ENCODE data around the gene SLC25A26.

The SLC25A26 gene

GRCh38 chr3:66320390-66320789 is 99.6 kb downstream of the SLC25A26 start:
- no peak for DNase-seq (ENCODE audit: low read depth in 2 of 2)

GRCh38 chr3:66322436-66322835 is 101.6 kb downstream of the SLC25A26 start:
- DNase-seq (ENCODE audit: low read depth in 2 of 2): peak in 1 of 2 experiments; percentile 34

DNA sequence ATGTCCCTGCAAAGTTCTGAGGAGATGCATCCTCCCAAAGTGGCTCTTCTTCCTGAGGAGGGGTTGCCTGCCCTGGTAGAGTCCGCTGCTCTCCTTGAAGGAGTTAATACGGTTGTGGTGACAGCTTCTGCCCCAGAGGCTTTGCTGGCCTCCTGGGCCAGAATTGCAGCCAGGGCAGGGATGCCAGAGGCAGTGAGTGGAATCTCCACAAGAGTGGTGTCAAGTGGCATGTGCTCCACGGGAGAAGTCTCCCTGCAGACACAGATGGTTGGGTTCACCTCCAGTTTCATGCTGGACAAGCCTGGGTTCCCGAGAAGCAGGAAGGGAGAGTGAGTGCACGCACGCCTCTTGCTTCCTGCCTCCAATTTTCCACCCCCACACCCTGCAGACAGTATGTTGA is 105.5 kb downstream of the SLC25A26 start:
- no peak for DNase-seq (ENCODE audit: low read depth in 2 of 2)

GRCh38 chr3:66335671-66336070 is 114.9 kb downstream of the SLC25A26 start:
- DNase-seq (ENCODE audit: low read depth in 2 of 2): no peak

DNA sequence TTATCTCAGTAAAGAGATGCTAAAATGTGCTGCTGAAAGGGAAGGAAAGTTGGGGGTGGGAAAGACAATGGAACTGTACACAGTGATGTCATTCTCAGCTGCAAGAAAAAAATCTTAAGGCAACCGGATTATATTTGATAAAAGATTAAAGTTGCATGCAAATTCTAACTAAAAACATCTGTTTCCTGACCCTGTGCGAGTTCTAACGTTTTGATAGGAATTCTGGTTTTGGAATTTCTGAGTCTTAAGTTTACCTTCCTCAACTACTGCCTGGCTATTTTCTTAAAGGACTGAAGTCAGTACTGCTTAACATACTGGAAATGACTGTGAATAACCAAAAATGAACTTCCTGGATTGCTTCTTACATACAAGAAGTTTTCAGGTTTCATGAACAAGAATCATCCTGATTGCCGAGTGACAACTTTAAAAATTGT is 115.5 kb downstream of the SLC25A26 start:
- DNase-seq (ENCODE audit: low read depth in 2 of 2): peak; percentile 56 to 63

GRCh38 chr3:66338927-66339326 is 118.1 kb downstream of the SLC25A26 start:
- DNase-seq (ENCODE audit: low read depth in 2 of 2): no peak

DNA sequence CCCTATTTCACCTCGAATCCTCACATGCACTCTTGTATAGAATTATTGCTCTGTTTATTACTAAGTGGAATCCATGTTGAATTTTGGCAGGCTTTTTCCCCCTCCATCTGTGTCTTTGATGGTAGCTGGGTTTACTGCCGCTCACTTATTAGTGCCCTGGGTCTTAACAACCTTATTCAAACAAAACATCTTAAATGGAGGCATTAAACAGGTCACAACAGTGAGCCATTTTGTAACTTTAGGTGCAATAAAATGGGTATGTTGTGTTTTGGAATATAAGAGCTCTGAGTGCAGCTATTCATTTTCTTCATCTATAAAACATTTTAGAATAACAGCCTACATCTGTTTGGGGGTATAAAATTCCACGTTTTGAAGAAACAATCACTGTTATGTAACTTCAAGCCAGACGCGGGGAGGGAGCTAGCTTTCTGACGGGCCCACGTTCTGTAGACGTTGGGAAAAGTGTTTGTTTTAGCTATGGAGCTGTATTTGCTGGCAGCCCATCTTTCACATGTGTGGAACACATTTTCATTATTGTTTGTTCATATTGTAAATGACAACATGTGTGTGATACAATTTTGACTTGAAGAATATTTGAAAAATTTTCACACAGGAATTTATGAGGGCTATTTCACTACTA is 122.0 kb downstream of the SLC25A26 start:
- DNase-seq (ENCODE audit: low read depth in 2 of 2): peak; percentile 59 to 66

DNA sequence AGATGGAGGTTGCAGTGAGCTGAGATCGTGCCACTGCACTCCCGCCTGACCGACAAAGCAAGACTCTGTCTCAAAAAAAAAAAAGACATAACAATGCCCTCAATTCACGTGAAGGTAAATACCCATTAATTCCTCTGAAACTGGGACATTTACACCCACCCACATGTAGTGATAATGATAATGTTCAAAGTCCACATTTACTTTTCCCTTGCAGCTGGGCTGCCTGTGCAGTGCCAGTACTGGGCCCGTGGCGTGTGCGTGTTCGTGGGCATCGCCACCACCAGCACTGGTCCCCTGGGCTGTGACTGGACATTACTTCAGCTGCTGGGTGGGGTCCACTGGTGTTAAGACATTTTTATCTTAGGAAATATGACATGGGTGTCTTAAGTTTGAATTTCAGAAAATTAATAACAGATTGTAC is 123.6 kb downstream of the SLC25A26 start:
- no peak for DNase-seq (ENCODE audit: low read depth in 2 of 2)

GRCh38 chr3:66344848-66345578 is 124.2 kb downstream of the SLC25A26 start:
- no peak for DNase-seq (ENCODE audit: low read depth in 2 of 2)

GRCh38 chr3:66348704-66349103 is 127.9 kb downstream of the SLC25A26 start:
- no peak for DNase-seq (ENCODE audit: low read depth in 2 of 2)

GRCh38 chr3:66350601-66351000 is 129.8 kb downstream of the SLC25A26 start:
- no peak for DNase-seq (ENCODE audit: low read depth in 2 of 2)

- DNase-seq (ENCODE audit: low read depth in 2 of 2): no peak
These were observed 132.2 kb downstream of the SLC25A26 start for GRCh38 chr3:66353039-66353438.

DNA sequence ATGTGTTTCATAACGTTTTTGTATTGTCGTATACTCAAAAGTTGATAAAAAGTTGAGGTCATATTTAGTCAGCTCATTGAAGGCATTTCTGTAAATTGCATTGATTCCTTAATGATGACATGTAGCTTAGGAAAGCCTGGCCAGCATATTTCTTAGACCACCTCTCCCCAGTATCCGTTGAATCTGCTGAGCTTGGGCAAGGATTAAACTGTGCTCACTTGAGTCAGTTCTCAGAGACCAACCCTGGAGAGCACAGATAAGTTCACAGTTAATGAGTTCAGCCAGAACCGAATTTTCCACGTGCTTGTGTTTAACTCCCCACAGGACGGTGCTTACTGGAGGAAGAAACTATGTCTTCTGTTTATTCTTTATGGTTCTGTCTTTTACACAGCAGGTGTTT is 132.7 kb downstream of the SLC25A26 start:
- no peak for DNase-seq (ENCODE audit: low read depth in 2 of 2)

- DNase-seq (ENCODE audit: low read depth in 2 of 2): no peak
These were observed 133.2 kb downstream of the SLC25A26 start for GRCh38 chr3:66354001-66354400.

GRCh38 chr3:66355394-66355793 is 134.6 kb downstream of the SLC25A26 start:
- no peak for DNase-seq (ENCODE audit: low read depth in 2 of 2)

DNA sequence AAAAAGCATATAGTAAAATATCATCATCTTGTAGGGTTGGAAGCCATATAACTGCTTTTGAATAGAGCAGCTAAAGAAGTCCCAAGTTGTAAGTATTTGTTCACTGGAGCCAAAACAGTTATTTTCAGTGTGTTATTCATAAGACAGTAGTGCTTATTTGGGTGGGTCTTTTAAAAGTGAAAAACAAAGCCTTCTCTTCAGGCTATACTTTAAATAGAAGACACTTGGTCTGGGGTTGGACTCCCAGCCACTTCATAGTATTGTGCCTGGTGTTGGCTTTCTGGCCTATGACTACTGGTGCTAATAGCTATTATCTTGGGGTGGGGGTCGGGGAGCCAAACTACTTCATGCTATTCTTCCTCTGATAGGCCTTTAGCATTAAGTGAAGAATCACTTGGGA is 135.2 kb downstream of the SLC25A26 start:
- no peak for DNase-seq (ENCODE audit: low read depth in 2 of 2)

- DNase-seq (ENCODE audit: low read depth in 2 of 2): no peak
These were observed 140.6 kb downstream of the SLC25A26 start for GRCh38 chr3:66361356-66361755.

DNA sequence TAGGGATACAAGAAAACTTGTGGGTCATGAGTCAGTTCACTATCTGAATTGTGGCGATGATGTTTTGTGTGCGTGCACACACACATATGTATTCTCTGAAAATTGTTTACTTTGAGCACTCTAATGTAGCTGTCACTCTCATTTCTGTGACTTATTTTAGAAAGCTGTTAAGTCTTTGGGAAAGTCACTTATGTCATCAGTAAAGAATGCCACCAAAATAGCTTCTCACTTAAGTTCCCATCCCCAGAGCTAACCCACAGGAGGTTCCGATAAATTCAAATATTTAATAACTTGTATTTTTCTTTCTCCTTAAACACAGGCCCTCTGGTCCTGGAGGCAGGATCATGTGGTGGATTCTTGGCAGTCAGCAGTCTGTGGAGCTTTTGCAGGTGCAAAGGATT is 141.7 kb downstream of the SLC25A26 start:
- peak; percentile 41 to 58 for DNase-seq (ENCODE audit: low read depth in 2 of 2)

- DNase-seq (ENCODE audit: low read depth in 2 of 2): no peak
These were observed 142.3 kb downstream of the SLC25A26 start for GRCh38 chr3:66363148-66363547.

DNA sequence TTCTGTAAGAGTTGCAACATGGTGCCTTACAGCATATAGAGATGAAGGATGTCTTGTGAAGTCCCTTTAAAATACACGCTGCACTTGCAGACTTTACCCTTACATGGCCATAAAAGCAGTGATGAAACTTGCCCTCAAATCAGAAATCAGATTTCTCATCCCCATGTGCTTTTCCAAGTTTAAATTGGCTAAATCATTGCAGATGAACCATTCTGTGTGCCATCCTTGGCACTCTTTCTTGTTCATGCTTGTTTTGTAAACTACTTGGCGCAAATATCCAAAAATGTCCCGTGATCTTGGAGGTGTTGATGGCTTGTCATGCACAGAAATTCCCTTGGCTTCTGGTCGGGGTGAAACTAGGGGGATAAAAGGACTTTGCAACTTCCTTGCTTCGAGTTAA is 144.3 kb downstream of the SLC25A26 start:
- DNase-seq (ENCODE audit: low read depth in 2 of 2): no peak

DNA sequence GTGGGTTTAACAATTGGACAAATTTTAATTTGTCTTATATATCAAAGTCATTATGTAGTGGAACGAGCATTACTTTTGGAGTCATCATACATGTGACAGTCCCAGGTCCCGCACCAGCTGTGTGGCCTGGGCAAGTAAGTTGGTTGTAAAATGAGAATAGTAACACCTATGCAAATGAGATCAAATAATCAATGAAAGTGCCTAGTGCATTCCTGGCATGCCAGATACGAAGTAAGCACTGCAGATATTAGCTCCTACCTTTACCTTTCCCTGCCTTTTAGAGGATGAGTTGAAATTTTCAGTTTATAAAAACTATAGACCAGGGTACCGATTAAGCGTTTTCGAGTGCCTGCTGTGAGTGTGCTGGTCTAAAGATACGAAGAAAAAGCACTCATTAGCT is 145.9 kb downstream of the SLC25A26 start:
- no peak for DNase-seq (ENCODE audit: low read depth in 2 of 2)

GRCh38 chr3:66367979-66368378 is 147.2 kb downstream of the SLC25A26 start:
- DNase-seq (ENCODE audit: low read depth in 2 of 2): no peak

DNA sequence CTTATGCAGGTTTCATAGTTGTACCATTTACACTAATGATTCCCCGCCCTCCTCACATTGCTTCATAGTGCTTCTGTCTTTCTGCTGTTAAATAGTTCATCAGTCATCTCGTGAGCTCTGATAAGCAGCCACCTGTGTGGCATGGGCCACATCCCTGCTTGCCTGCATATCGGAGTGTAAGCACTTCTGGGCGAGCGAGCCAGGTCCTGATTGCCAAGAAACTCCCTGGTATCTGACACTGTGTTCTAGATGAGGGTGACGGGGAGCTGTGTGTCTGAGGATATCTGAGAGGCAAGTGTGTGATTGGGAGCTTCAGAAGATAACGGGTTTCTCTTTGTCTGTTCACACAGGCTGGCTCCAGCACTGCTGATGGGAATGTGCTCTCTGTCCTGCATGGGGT is 149.4 kb downstream of the SLC25A26 start:
- no peak for DNase-seq (ENCODE audit: low read depth in 2 of 2)

Measured in fibroblast of skin of left quadriceps (primary cell).